HepG2 (cell line): ENCODE measurements around the gene C19orf47. TPM values are rescaled to one million over a fixed set of nuclear protein-coding genes. Genes with fewer than 3 reads are reported as not detected.

Experiments used
- ADNP ChIP-seq: sonication (generic); formaldehyde crosslinking; IDR thresholded peaks from 2 replicates; pipeline ENCODE4 v1.4.0; 2020; ENCODE audit warnings: missing genetic modification reagents
- FOXK1 ChIP-seq: sonication (generic); formaldehyde crosslinking; IDR thresholded peaks from 2 replicates; pipeline ENCODE4 v1.4.0; 2020; ENCODE audit warnings: low read depth, missing genetic modification reagents, borderline replicate concordance
- NAIF1 ChIP-seq: sonication (generic); formaldehyde crosslinking; IDR thresholded peaks from 2 replicates; pipeline ENCODE4 v1.5.0; 2020; ENCODE audit warnings: mild to moderate bottlenecking, missing genetic modification reagents, borderline replicate concordance
- NCOA2 ChIP-seq: sonication (generic); formaldehyde crosslinking; IDR thresholded peaks from 2 replicates; pipeline ENCODE4 v1.8.0; 2022; ENCODE audit warnings: inconsistent platforms
- NKX3-1 ChIP-seq: sonication (generic); formaldehyde crosslinking; IDR thresholded peaks from 2 replicates; pipeline ENCODE4 v1.5.0; 2020; ENCODE audit warnings: missing genetic modification reagents
- RBFOX2 ChIP-seq: fragments of 200-400 bp; formaldehyde crosslinking; IDR thresholded peaks from 2 replicates; pipeline ENCODE4 v1.6.1; 2017; ENCODE audit warnings: low read depth, mild to moderate bottlenecking, low read length
- SKI ChIP-seq: fragments of 450-650 bp; IDR thresholded peaks from one replicate; pipeline ENCODE4 v1.6.1; 2018; ENCODE audit warnings: mild to moderate bottlenecking; ENCODE audit not compliant: partially characterized antibody
- SRSF1 ChIP-seq: fragments of 200-400 bp; formaldehyde crosslinking; optimal IDR thresholded peaks from 2 replicates; pipeline ENCODE3; 2017; ENCODE audit warnings: mild to moderate bottlenecking, low read depth, low read length, moderate library complexity
- TCF7 ChIP-seq: sonication (generic); IDR thresholded peaks from 2 replicates; pipeline ENCODE4 v1.6.1; 2016; ENCODE audit warnings: antibody characterized with exemption, low read depth
- ZBTB3 ChIP-seq: sonication (generic); formaldehyde crosslinking; IDR thresholded peaks from 2 replicates; pipeline ENCODE4 v1.4.0; 2020; ENCODE audit warnings: low read depth, mild to moderate bottlenecking, moderate library complexity, missing genetic modification reagents, borderline replicate concordance
- ZMYM3 ChIP-seq: sonication (generic); formaldehyde crosslinking; IDR thresholded peaks from 2 replicates; pipeline ENCODE4 v1.5.1; 2020; ENCODE audit warnings: mild to moderate bottlenecking, missing genetic modification reagents
- ZNF138 ChIP-seq: sonication (generic); formaldehyde crosslinking; IDR thresholded peaks from 2 replicates; pipeline ENCODE4 v1.5.0; 2020; ENCODE audit warnings: mild to moderate bottlenecking, low read depth, missing genetic modification reagents
- ZNF564 ChIP-seq: sonication (generic); formaldehyde crosslinking; IDR thresholded peaks from 2 replicates; pipeline ENCODE4 v1.8.1; 2023; ENCODE audit warnings: mild to moderate bottlenecking, missing genetic modification reagents
- polyA plus RNA-seq, 8 experiments: library from polyadenylated mRNA; depleted of rRNA in 3 of 8; stranded (reverse) in 7 of 8; unstranded in 1 of 8; fragments of >200 nt; fragmentation: Illumina TruSeq in 4 of 8; extraction: Trizol in 4 of 8; gene quantifications; 2 replicates each; pipeline versions ENCODE4 v1.2.1 to v1.2.3, GENCODE V29; 2011 to 2016; ENCODE audit warnings: low read depth in 4 of 8, missing spikeins in 1 of 8, mixed read lengths in 1 of 8; ENCODE audit not compliant: insufficient read depth in 1 of 8
- total RNA-seq, 5 experiments: library from RNA; depleted of rRNA; stranded (reverse); fragments of >200 nt; fragmentation: Illumina TruSeq; extraction: Trizol; gene quantifications; 2 replicates each; pipeline ENCODE4 v1.2.3, GENCODE V29; 2016; ENCODE audit warnings: low read depth in 1 of 5
- TF ChIP-seq, protein P1 (sequence below): sonication (generic); formaldehyde crosslinking; IDR thresholded peaks from 2 replicates; pipeline ENCODE4 v1.4.0; 2020; ENCODE audit warnings: mild to moderate bottlenecking, missing genetic modification reagents
- TF ChIP-seq, protein P2 (sequence below): sonication (generic); formaldehyde crosslinking; IDR thresholded peaks from 2 replicates; pipeline ENCODE4 v1.4.0; 2020; ENCODE audit warnings: mild to moderate bottlenecking, low read depth, missing genetic modification reagents
- TF ChIP-seq, protein P3 (sequence below): sonication (generic); formaldehyde crosslinking; IDR thresholded peaks from 2 replicates; pipeline ENCODE4 v1.8.0; 2022; ENCODE audit warnings: mild to moderate bottlenecking, missing genetic modification reagents, borderline replicate concordance
- TF ChIP-seq, protein P4 (sequence below), 2 experiments: IDR thresholded peaks; 2 replicates each; pipeline ENCODE4 v1.6.1; 2011 to 2012; ENCODE audit warnings: low read length in 2 of 2, borderline replicate concordance in 1 of 2, low read depth in 1 of 2, mild to moderate bottlenecking in 1 of 2, moderate library complexity in 1 of 2

C19orf47 gene
- total and polyA plus RNA-seq, 2 of the 13 experiments (the other 11 are each of a cell fraction or from before 2014, with no cell fraction given): 8.1 to 10.6 TPM

DNA sequence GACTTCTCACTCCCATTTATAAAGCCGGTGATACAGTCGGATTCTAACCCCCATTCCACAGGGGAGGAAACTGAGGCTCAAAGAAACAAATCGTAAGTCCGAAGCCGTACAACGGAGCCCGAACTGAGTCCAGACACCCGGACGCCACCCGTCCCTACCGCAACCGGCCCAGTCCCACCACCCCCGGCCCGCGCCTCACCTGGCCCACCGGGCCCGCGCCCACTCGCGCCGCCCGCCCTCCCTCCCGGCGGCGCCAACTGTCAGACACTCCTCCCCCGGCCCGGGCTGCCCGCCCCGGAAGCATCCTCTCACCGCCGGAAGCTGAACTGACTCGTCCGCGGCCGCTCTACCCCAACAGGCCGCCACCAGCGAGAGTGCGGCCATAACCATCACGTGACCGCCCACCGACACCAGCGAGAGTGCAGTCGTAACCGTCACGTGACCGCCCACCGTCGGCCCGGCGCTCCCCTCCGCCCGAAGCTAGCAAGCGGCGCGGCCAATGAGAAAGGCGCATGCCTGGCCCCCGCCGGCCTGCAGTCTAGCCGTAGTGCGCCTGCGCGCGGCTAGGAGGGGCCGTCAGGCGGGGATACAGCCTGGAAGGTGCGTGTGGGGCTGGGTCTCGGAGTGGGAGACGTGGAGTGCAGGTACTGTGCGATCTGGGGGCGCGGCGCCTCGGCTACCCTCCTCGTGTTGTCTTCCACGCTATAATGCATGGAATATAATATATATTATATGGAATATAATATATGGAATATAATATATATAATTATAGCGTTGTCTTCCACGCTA lies at the start of gene C19orf47, which contains the start of gene PLD3 (continued):
- no peak for TF ChIP-seq TCF7
- TF ChIP-seq NAIF1 (CRISPR knock-in tag): no peak
- TF ChIP-seq ADNP (CRISPR knock-in tag): no peak
- TF ChIP-seq, protein P1, sequence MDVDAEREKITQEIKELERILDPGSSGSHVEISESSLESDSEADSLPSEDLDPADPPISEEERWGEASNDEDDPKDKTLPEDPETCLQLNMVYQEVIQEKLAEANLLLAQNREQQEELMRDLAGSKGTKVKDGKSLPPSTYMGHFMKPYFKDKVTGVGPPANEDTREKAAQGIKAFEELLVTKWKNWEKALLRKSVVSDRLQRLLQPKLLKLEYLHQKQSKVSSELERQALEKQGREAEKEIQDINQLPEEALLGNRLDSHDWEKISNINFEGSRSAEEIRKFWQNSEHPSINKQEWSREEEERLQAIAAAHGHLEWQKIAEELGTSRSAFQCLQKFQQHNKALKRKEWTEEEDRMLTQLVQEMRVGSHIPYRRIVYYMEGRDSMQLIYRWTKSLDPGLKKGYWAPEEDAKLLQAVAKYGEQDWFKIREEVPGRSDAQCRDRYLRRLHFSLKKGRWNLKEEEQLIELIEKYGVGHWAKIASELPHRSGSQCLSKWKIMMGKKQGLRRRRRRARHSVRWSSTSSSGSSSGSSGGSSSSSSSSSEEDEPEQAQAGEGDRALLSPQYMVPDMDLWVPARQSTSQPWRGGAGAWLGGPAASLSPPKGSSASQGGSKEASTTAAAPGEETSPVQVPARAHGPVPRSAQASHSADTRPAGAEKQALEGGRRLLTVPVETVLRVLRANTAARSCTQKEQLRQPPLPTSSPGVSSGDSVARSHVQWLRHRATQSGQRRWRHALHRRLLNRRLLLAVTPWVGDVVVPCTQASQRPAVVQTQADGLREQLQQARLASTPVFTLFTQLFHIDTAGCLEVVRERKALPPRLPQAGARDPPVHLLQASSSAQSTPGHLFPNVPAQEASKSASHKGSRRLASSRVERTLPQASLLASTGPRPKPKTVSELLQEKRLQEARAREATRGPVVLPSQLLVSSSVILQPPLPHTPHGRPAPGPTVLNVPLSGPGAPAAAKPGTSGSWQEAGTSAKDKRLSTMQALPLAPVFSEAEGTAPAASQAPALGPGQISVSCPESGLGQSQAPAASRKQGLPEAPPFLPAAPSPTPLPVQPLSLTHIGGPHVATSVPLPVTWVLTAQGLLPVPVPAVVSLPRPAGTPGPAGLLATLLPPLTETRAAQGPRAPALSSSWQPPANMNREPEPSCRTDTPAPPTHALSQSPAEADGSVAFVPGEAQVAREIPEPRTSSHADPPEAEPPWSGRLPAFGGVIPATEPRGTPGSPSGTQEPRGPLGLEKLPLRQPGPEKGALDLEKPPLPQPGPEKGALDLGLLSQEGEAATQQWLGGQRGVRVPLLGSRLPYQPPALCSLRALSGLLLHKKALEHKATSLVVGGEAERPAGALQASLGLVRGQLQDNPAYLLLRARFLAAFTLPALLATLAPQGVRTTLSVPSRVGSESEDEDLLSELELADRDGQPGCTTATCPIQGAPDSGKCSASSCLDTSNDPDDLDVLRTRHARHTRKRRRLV (CRISPR knock-in tag): no peak
- peak; percentile 49 for TF ChIP-seq SRSF1
- TF ChIP-seq ZNF138 (CRISPR knock-in tag): 0 out of 2 replicates have a peak, but pooled peaks have one; percentile 45
- TF ChIP-seq NKX3-1 (CRISPR knock-in tag): no peak
- TF ChIP-seq SKI: peak; percentile 84
- TF ChIP-seq, protein P2, sequence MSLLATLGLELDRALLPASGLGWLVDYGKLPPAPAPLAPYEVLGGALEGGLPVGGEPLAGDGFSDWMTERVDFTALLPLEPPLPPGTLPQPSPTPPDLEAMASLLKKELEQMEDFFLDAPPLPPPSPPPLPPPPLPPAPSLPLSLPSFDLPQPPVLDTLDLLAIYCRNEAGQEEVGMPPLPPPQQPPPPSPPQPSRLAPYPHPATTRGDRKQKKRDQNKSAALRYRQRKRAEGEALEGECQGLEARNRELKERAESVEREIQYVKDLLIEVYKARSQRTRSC (CRISPR knock-in tag): no peak
- TF ChIP-seq, protein P3, sequence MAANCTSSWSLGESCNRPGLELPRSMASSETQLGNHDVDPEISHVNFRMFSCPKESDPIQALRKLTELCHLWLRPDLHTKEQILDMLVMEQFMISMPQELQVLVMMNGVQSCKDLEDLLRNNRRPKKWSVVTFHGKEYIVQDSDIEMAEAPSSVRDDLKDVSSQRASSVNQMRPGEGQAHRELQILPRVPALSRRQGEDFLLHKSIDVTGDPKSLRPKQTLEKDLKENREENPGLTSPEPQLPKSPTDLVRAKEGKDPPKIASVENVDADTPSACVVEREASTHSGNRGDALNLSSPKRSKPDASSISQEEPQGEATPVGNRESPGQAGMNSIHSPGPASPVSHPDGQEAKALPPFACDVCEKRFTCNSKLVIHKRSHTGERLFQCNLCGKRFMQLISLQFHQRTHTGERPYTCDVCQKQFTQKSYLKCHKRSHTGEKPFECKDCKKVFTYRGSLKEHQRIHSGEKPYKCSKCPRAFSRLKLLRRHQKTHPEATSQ: no peak
- no peak for TF ChIP-seq ZNF564
- TF ChIP-seq, protein P4, sequence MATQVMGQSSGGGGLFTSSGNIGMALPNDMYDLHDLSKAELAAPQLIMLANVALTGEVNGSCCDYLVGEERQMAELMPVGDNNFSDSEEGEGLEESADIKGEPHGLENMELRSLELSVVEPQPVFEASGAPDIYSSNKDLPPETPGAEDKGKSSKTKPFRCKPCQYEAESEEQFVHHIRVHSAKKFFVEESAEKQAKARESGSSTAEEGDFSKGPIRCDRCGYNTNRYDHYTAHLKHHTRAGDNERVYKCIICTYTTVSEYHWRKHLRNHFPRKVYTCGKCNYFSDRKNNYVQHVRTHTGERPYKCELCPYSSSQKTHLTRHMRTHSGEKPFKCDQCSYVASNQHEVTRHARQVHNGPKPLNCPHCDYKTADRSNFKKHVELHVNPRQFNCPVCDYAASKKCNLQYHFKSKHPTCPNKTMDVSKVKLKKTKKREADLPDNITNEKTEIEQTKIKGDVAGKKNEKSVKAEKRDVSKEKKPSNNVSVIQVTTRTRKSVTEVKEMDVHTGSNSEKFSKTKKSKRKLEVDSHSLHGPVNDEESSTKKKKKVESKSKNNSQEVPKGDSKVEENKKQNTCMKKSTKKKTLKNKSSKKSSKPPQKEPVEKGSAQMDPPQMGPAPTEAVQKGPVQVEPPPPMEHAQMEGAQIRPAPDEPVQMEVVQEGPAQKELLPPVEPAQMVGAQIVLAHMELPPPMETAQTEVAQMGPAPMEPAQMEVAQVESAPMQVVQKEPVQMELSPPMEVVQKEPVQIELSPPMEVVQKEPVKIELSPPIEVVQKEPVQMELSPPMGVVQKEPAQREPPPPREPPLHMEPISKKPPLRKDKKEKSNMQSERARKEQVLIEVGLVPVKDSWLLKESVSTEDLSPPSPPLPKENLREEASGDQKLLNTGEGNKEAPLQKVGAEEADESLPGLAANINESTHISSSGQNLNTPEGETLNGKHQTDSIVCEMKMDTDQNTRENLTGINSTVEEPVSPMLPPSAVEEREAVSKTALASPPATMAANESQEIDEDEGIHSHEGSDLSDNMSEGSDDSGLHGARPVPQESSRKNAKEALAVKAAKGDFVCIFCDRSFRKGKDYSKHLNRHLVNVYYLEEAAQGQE (IDR thresholded peaks at IDR 0.05; ENCODE audit: borderline replicate concordance in 1 of 2, low read depth in 1 of 2, low read length in 2 of 2): no peak
- peak; percentile 87 for TF ChIP-seq RBFOX2
- peak; percentile 82; the same call in 1 of the 2 replicates for TF ChIP-seq FOXK1 (CRISPR knock-in tag)
- 0 out of 2 replicates have a peak, but pooled peaks have one; percentile 47 for TF ChIP-seq ZBTB3
- TF ChIP-seq ZMYM3 (CRISPR knock-in tag): no peak
- TF ChIP-seq NCOA2 (CRISPR knock-in tag): peak; percentile 42; the same call in 1 of the 2 replicates
